Stimulated activated naive CD4-positive, alpha-beta T cell treated with Interleukin-2 at 50 U/mL for 16 hours (primary cell): ENCODE results near the gene NARS2.
"Not testable (repeated sequence)": the region's sequence is repeated elsewhere in the genome, so short reads cannot be mapped to it uniquely, and the experiment has no call there.

Source experiments
- DNase-seq: peaks from one replicate; lab custom pipeline; 2025; lab: John Stamatoyannopoulos, UW

NARS2 gene

GRCh38 chr11:78541537-78541936 is 33.1 kb downstream of the NARS2 start:
- no peak for DNase-seq

GRCh38 chr11:78540256-78540655 is 34.4 kb downstream of the NARS2 start:
- DNase-seq = no peak

- DNase-seq = no peak
Measured at GRCh38 chr11:78539506-78539905, 35.2 kb downstream of the NARS2 start.

- no peak for DNase-seq
Measured at GRCh38 chr11:78536933-78537332, 37.7 kb downstream of the NARS2 start.

GRCh38 chr11:78535920-78536319 is 38.7 kb downstream of the NARS2 start:
- no peak for DNase-seq

- DNase-seq = no peak
Measured at GRCh38 chr11:78535027-78535426, 39.6 kb downstream of the NARS2 start.

GRCh38 chr11:78533399-78533798 is 41.3 kb downstream of the NARS2 start:
- DNase-seq = no peak

- no peak for DNase-seq
Measured at GRCh38 chr11:78532991-78533390, 41.7 kb downstream of the NARS2 start.

GRCh38 chr11:78526497-78527146 is 48.0 kb downstream of the NARS2 start:
- no peak for DNase-seq

- no peak for DNase-seq
Measured at GRCh38 chr11:78525720-78526119, 48.9 kb downstream of the NARS2 start.

GRCh38 chr11:78520230-78520629 is 54.4 kb downstream of the NARS2 start:
- DNase-seq = no peak

GRCh38 chr11:78516281-78516680 is 58.4 kb downstream of the NARS2 start:
- DNase-seq = no peak

GRCh38 chr11:78514922-78515502 is 59.7 kb downstream of the NARS2 start:
- DNase-seq = no peak

GRCh38 chr11:78513085-78513484 is 61.6 kb downstream of the NARS2 start:
- DNase-seq = not testable (repeated sequence)

- DNase-seq = no peak
Measured at GRCh38 chr11:78510597-78510996, 64.1 kb downstream of the NARS2 start.

- DNase-seq = no peak
Measured at GRCh38 chr11:78510025-78510596, 64.6 kb downstream of the NARS2 start.

GRCh38 chr11:78504708-78505107 is 70.0 kb downstream of the NARS2 start:
- no peak for DNase-seq

- DNase-seq = no peak
Measured at GRCh38 chr11:78504181-78504580, 70.5 kb downstream of the NARS2 start.

- DNase-seq = no peak
Measured at GRCh38 chr11:78499971-78500370, 74.7 kb downstream of the NARS2 start.

GRCh38 chr11:78497293-78497692 is 77.4 kb downstream of the NARS2 start:
- DNase-seq = no peak

GRCh38 chr11:78493413-78493975 is 81.2 kb downstream of the NARS2 start:
- no peak for DNase-seq

GRCh38 chr11:78492973-78493372 is 81.7 kb downstream of the NARS2 start:
- no peak for DNase-seq

- DNase-seq = no peak
Measured at GRCh38 chr11:78489184-78489583, 85.5 kb downstream of the NARS2 start.
